GM21528 (cell line): ENCODE data around the gene IL2RA.
"Not testable (repeated sequence)": the region's sequence is repeated elsewhere in the genome, so short reads cannot be mapped to it uniquely, and the experiment has no call there.

Source experiments
- ATAC-seq: cut with Tn5 transposase; IDR thresholded peaks from one replicate; pipeline ENCODE4 v1.9.1; 2021; ENCODE audit warnings: mild to moderate bottlenecking, moderate library complexity; ENCODE audit not compliant: unreplicated experiment, low FRiP score

IL2RA gene

DNA sequence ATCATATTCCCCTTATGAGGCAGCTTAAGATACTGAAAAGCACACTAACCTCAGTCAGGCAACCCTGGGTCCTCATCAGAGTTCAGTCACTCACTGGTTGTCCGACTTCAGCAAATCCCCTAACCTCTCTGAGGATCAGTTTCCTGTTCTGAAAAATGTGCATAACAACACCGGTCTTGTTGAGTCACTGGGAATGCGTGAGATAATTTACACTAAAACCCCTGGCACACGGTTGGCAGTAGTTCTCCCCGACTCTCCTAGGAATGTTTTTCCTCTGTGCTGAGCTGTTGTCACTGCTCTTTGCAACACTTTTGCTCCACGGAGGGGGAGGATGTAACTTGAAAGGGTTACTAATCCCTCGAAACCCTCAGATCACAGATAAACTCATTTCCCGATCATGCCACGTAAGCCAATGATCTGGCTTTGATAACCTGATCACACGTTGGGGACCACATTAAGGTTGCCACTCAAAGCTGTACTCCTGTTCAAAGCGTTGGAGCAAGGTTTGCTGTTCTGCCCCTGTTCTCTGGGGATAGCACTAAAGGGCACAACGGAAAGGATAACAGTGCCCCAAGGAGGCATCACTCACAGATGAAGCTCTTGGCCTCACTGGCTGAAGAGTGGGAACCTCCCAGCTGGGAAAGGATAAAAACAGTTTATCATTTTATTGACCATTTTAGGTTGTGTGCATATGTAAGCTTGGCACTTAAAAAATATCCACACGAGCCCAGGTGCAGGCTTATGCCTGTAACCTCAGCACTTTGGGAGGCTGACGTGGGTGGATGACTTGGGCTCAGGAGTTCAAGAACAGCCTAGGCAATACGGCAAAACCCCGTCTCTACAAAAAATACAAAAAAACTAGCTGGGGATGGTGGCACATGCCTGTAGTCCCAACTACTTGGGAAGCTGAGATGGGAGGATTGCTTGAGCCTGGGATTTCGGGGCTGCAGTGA lies 21.6 kb upstream of the IL2RA start:
- no peak for ATAC-seq

DNA sequence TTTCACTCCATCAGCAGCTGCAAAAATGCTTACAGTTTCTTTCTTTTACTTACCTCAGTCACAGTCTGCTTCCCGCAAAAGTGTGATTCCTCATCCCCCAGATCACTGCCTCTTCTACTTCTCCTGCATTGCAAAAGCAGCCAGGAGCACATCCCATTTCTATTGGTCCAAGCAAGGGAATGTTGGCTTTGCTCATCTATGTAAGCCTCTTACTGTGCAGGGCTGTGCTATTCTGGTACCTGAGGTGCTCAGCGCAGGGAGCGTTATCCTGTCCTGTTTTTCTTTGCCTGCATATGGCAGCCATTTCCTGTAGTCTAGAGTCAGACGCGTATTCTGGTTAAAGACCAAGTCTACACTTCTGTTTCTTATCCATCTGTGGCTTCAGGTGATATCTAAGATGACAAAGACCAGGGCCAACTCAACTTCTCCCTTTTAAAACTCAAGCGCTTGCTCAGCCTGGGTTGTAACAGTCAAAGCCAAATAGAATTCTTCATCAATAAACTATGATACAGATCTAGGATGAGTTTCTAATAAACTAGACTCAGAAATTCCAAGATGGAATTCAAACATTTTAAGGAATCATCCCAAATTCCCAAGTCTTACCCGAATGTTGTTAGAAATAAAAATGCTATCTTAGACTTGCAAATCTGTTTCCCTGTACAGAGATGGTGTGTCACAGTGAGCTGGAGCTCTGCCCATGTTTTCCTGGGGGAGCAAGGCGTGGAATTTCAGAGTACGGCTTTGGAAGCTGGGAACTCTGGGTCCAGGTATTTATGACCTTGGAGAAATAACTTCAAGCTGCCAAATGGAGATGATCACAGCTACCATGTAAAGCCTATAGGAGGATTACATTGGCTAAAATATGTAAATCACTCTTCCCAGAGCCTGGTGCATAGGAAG lies 20.6 kb upstream of the IL2RA start:
- no peak for ATAC-seq

DNA sequence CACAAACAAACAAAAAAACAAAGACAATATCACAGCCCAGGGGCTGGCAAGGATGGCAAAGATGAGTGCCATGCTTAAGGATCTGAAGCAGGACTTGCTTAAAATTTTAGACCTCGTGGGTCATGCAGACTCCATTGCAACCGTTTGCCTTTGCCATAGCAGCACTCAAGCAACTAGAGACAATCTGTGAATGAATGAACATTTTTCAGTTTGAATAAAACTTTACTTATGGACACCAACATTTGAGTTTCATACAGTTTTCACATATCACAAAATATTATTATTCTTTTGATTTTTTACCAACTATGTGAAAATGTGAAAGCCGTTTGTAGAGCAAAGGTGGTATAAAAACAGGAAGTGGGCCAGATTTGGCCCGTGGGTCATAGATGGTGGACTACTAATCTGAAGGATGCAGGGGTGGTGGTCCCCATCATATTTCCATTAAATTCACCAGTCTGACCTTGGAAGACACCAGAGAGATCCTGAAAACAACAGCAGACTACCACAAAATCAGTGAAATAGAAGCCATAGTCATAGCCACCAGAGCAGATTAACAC lies 18.3 kb upstream of the IL2RA start:
- no peak for ATAC-seq

DNA sequence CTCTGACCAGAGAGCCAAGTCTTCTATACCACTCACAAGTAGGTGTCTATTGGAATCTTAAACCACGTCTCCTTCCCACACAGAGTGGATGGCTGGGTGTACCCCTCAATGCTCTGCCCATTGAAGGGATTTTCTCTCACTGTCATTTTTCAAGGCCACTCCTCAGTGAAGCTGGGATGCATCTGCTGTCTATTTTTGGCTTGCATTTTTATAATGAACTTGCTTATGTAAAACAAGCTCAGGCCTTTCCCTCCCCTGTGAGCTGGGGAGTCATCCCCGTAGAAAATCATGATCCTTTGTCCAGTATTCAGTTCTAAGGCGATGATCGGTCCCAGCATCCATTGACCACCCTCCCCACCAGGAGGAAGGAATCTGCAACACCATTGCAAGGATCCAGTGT lies 16.9 kb upstream of the IL2RA start:
- no peak for ATAC-seq

DNA sequence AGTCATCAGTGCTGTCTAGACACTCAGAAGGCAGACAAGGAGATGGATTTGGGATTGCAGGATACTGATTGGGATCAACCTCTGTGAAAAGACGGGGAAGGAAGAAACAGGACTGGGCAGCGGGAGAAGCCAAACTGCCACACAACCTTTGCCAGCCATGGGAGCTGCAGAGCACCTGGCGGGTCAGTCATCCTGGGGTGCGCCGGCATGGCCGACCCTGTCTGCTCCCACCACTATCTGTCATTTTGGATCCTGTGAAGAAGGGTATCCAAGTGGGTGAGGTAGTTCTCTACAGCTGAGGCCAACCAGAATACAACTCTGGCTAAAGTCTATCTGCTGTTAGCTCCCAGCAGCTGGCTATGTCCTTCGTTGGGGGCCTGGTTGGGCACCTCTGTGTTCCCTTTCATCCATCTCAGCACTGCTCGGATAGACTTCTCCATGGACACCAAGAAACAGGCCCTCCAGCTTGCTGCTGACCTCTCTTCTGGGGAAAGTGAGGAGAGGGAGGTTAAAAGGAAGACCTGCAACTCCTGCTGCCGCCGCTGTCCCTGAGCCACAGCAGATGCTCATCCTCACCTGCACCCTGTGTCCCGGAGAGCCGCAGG lies 15.0 kb upstream of the IL2RA start:
- ATAC-seq = no peak

DNA sequence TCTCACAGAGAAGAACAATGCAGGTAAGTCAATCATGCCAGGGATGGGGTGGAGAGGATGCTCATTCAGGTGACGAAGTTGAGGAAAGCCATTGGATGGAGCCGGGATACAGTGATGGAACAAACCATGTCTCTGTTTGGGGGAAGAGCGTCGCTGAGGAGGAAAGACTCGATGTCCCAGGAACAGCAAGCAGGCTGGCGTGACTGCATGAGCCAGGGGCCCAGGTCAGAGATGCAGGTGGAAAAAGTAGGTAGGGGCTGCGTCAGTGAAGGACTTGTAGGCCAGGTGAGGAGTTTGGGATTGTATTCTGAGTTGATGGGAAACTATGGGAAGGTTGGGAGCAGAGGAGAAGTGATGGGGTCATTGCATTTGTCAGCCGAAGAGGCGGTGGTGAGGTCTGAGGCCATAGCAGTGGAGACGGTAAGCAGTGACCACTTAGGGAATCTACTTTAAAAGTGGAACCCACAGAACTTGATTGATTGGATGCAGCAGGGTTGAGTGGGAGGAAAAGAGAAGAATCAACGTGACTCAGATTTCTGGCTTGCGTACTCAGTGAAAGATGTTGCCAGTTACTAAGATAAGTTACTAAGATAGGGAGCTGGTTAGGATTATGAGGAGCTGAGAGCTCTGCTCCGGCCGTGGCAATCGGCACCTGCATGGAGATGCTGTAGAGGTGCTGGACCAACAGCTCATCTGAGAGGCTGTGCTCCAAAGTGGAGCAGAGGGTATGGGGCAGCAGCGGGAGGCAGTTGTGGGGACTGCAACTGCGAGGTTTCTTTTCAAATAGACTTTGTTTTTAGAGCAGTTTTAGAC lies 12.5 kb upstream of the IL2RA start:
- ATAC-seq = no peak

DNA sequence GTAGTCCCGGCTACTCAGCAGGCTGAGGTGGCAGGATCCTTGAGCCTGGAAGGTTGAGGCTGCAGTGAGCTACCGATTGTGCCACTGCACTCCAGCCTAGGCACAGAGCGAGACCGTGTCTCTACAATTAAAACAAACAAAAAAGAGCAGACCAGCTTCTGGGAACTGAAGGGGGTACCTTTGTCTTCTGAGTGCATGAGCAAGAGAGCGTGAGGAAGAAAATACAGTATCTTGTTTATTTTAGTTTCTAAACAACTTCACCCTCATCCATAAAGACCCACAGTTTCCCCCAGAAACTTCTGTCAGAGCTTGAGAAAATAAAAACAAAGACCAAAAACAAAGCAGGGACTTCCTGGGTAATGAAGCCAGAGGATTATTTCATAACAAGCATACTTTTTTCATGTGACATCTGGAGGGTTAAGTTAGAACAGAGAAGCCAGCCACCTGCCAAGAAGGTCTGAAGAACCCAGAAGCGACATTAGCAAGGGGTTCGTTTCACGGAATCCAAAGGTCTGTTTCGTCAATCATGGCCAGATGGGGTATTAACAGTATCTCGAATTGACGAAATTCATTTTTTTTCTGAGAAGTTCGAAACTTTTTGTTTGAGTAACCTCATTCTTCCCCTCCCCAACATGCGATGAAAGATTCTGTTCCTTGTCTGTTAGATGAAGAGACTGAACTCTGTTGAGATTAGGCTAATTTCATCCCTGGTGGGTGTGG lies 10.2 kb upstream of the IL2RA start:
- peak; percentile 67 for ATAC-seq

DNA sequence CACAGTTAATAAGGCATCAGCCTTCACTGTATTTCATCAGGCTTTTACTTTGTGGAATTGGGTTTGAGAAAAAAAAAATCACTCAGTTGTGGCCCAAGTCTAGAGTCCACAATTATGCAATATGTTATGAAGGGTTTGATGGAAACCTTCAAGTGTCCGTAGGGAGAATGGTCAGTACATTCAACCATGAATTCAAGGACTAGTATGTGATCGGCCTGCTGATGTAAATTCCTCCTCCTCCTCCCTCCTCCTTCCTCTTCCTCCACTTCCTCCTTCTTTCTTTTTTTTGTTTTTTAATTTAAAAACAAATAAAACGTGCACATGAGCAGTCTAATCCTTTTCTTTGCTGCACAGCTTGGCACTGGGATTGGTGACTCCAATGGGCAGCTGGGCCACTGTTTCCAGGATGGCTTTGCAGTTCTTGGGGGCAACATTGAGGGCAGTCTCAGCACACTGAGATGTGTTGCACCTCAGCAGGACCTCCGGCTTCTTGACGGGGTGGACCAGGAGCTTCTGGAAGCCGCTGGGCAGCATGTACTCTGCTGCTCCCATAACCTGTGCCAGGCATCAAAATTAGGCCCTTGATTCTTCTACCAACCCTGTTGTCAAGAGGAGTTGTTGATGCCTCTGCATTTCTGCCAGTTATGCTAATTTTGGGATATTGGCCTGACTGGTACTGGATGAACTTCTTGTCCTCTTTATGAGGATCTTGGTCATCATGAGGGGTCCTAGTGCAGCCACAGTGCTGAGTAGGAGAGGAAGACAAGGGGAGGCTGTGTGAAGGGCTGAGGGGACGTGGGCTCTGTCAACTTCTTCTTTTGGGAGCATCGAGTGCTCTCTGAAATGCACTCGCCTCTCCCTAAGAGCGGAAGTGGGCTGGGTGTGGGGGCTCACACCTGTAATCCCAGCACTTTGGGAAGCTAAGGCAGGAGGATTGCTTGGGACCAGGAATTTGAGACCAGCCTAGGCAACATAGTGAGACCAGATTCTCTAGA lies 9.3 kb upstream of the IL2RA start:
- no peak for ATAC-seq

DNA sequence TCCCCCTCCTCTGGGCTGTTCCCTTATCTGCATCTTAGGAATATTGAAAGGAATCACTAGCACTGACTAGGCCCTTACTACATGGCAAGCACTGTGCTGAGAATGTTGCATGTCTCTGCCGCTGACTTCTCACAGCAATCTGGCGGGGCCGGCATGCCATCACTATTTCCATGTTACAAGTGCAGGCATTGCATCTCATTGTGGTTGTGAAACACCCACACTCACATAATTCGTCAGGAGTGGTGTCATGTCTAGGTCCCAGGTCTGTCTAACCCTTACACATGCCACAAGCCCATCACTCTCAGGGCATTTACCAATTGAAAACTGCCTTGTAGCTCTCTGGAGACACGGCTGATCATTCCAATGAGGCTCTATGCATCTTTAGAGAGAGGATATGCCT lies 8.5 kb upstream of the IL2RA start:
- no peak for ATAC-seq

DNA sequence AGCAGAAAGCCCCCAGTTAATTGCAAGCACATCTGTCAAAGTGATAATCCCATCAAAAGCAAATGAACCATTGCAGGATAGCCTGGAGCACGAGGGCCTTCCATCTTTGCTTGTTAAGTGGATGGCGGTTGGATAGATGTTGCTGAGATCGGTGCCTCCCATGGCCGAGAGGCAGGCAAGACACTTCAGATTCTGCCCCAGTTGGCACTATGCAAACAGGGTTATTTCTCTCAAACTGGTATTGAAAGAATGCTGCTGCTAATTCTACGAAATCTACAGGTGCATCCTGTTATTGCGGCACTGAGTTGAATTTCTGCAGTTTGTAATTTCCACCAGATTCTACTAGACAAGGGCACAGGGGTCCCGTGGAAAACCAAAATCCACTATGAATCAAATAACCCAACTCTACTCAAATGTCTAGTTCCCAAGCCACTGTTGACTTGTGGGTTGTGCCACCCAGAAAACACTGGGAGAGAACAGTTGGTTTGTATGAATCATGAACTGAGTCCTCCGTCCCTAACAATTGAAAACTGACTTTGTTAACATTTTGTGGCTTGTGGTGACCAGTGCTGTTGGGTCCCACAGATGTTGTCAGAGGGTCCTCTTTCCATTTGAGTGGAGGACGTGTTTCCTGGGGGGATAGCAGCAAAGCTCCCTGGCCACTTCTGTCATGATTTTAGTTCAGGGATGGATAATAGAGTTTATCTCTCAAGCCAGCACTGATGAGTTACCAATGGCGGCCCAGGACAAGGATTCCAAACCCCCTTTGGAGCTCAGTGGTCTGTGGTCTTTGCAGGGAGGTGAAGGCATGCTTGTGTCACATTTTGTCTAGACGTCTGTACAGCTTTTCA lies 7.1 kb upstream of the IL2RA start:
- no peak for ATAC-seq

DNA sequence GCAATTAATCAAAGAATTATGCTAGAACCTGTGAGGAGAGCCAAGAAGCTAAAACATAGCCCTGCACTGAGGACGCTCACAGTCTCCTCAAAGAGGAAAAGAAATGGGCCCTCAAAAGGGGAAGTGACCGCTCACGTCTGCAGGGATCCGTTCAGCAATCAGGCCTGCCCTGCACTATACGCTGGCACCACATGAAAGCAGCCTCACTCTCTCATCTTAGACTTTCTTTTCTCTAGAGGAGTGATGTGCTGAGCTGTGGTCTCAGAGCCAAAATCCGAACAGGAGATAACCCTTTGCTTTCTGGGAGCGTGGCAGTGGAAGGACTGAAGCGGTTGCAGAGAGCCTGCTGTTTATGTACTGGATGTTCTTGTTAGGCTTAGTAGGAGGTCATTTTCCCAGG lies 6.3 kb upstream of the IL2RA start:
- ATAC-seq = no peak

DNA sequence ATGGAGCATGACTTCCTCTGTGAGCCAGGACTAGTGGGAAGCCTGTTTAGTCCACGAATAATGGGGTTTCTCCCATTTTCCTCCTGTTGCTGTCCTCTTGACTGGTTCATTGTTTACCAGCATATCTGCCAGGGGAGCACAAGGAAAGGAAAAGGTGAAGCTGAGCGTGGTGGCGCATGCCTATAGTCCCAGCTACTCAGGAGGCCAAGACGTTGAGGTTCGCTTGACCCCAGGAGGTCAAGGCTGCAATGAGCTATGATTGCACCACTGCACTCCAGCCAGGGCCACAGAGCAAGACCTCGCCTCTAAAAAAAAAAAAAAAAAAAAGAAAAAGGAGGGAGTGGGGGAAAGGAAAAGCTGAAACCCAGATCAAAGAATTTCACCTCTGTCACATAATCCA lies 5.8 kb upstream of the IL2RA start:
- no peak for ATAC-seq

DNA sequence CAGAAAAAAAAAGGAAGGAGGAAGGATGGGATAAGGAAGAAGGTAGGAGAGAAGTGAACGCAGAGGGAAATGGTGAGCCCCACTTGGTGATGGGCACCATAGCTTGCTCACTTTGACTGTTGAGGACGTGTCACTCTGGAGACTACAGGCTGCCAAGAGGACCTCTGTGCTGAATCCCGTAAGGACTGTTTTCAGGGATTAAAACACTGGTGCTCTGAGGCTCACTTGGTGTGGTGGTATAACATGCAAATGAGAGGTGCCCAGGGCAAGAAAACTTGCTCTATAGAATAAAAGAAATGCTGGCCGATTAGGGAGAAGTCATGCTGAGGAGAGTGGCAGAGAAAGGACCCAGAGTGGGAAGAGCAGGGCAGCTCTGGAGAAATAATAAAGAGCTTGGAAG lies 5.3 kb upstream of the IL2RA start:
- no peak for ATAC-seq

DNA sequence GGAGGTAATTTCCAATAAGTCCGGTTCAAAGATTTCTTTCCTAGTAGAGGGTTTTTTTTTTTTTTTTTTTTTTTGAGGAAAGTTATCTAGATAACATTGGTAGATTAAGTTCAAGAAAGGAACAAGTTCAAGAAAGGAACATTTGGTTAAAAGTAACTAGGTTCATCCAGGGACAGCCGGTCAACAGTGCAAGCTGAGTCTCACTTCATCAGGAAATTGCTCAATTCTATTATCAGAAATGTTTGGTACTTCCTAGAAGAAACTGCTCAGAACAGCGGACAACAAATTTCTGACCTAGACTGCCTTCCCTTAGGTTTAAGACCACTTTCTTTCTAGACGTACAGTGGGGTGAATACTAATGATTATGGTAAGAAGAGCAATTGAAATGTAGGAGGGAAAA lies 3.7 kb upstream of the IL2RA start:
- no peak for ATAC-seq

DNA sequence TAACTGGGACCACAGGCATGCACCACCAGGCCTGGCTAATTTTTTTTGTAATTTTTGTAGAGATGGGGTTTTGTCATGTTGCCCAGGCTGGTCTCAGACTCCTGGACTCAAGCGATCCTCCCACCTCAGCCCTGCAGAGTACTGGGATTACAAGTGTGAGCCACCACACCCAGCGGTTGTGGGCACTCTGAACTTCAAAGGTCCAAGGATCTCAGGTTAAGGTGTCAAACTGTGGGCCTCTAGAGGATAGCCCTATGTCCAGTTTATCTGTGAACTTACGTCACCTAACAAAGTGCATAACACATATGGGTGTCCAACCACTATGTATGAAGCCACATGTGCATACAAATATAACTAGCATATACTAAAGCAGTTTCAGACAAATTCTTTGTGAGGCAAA lies 3.2 kb upstream of the IL2RA start:
- ATAC-seq = no peak

DNA sequence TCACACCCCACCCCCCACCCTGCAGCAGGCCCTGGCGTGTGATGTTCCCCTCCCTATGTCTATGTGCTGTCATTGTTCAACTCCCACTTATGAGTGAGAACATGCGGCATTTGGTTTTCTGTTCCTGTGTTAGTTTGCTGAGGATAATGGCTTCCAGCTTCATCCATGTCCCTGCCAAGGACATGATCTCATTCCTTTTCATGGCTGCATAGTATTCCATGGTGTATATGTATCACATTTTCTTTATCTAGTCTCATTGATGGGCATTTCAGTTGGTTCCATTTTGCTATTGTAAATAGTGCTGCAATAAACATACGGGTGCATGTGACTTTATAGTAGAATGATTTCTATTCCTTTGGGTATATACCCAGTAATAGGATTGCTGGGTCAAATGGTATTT lies 2.6 kb upstream of the IL2RA start:
- ATAC-seq = not testable (repeated sequence)

DNA sequence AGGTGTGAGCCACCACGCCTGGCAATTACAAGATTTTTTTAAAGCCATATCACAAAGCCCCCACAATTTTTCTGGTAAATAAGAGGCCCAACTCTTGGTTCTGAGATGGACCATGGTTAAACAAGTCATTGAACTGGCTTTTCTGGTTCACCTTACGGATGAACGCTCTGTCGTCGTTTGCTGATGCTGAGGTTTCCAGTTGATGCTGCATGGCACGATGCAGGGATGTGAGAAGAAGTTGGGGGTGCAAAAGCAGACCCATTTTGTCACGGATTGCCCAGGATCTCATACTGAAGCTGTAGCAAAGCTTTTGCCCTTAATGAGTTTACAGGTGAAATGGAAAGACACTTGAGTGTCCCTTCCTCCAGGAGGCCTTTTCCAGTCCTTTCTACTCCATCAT lies 2.0 kb upstream of the IL2RA start:
- no peak for ATAC-seq
